Endodermal cell (in vitro differentiated cells): ENCODE measurements around the gene RHBDD3. TPM values are rescaled to one million over a fixed set of nuclear protein-coding genes. Genes with fewer than 3 reads are reported as not detected.

Experiments
- DNase-seq: peaks from one replicate; pipeline ENCODE4 v3.0.0-alpha.2; 2017
- H3K27ac ChIP-seq: 2 replicates; pipeline ENCODE4 v1.5.1; 2013; ENCODE audit warnings: mild to moderate bottlenecking, low read depth, low read length, moderate library complexity
- H3K27me3 ChIP-seq: 2 replicates; pipeline ENCODE4 v1.6.1; 2013; ENCODE audit warnings: mild to moderate bottlenecking, low read length, moderate library complexity; ENCODE audit not compliant: insufficient read depth, control insufficient read depth, poor library complexity, severe bottlenecking
- H3K36me3 ChIP-seq: 2 replicates; pipeline ENCODE4 v1.7.0; 2013; ENCODE audit warnings: mild to moderate bottlenecking, low read length, moderate library complexity; ENCODE audit not compliant: control insufficient read depth, insufficient read depth
- H3K4me1 ChIP-seq: one replicate; pipeline ENCODE4 v1.7.0; 2013; ENCODE audit warnings: low read length; ENCODE audit not compliant: control insufficient read depth, insufficient read depth
- H3K4me3 ChIP-seq: 2 replicates; pipeline ENCODE4 v1.5.1; 2013; ENCODE audit warnings: mild to moderate bottlenecking, low read length, moderate library complexity
- H3K9ac ChIP-seq: 2 replicates; pipeline ENCODE4 v1.6.1; 2013; ENCODE audit warnings: mild to moderate bottlenecking, low read length, moderate library complexity; ENCODE audit not compliant: poor library complexity, severe bottlenecking; ENCODE audit errors: extremely low read depth
- H3K9me3 ChIP-seq: 2 replicates; pipeline ENCODE4 v1.6.1; 2013; ENCODE audit warnings: mild to moderate bottlenecking, low read length, moderate library complexity; ENCODE audit not compliant: control insufficient read depth
- H3K27ac Mint-ChIP-seq: 2 replicates; pipeline ENCODE4 v1.8.0; 2020; ENCODE audit warnings: mixed read lengths
- H3K27me3 Mint-ChIP-seq: 2 replicates; pipeline ENCODE4 v1.8.0; 2021; ENCODE audit warnings: mild to moderate bottlenecking, mixed read lengths; ENCODE audit not compliant: insufficient read depth
- H3K36me3 Mint-ChIP-seq: 2 replicates; pipeline ENCODE4 v1.8.0; 2020; ENCODE audit warnings: low read depth, mixed read lengths
- H3K4me1 Mint-ChIP-seq: 2 replicates; pipeline ENCODE4 v1.8.0; 2020; ENCODE audit warnings: mixed read lengths
- H3K4me3 Mint-ChIP-seq: 2 replicates; pipeline ENCODE4 v1.8.0; 2020; ENCODE audit warnings: mild to moderate bottlenecking, moderate library complexity, mixed read lengths
- H3K9me3 Mint-ChIP-seq: 2 replicates; pipeline ENCODE4 v1.8.0; 2020; ENCODE audit warnings: mild to moderate bottlenecking, mixed read lengths
- CTCF ChIP-seq: fragments of 200-600 bp; sonication (generic); conservative IDR thresholded peaks from 2 replicates; pipeline ENCODE4 v1.5.0; 2021; ENCODE audit warnings: antibody characterized with exemption, mild to moderate bottlenecking
- WGBS, 2 experiments: methylation state at CpG; one replicate each; pipeline versions ENCODE4 v1.1.5 to v1.1.7; 2013; ENCODE audit warnings: missing lambda C conversion rate in 2 of 2, mixed read lengths in 1 of 2; ENCODE audit not compliant: insufficient coverage in 1 of 2, insufficient read length in 1 of 2; 5-methylcytosine and 5-hydroxymethylcytosine counted together
- total RNA-seq, 2 donors: library from RNA; stranded (reverse); fragmentation: NEBNext Ultra II Directional in 1 of 2; extraction: Animal tissue kit (Norgen Biotek cat#: 25700) in 1 of 2; gene quantifications; 2 replicates in 1 of 2; 3 replicates in 1 of 2; pipeline ENCODE4 v1.2.1, GENCODE V29; 2021

The RHBDD3 gene
- total RNA-seq, 2 donors from 2014 or later: 65.0 to 75.2 TPM

DNA sequence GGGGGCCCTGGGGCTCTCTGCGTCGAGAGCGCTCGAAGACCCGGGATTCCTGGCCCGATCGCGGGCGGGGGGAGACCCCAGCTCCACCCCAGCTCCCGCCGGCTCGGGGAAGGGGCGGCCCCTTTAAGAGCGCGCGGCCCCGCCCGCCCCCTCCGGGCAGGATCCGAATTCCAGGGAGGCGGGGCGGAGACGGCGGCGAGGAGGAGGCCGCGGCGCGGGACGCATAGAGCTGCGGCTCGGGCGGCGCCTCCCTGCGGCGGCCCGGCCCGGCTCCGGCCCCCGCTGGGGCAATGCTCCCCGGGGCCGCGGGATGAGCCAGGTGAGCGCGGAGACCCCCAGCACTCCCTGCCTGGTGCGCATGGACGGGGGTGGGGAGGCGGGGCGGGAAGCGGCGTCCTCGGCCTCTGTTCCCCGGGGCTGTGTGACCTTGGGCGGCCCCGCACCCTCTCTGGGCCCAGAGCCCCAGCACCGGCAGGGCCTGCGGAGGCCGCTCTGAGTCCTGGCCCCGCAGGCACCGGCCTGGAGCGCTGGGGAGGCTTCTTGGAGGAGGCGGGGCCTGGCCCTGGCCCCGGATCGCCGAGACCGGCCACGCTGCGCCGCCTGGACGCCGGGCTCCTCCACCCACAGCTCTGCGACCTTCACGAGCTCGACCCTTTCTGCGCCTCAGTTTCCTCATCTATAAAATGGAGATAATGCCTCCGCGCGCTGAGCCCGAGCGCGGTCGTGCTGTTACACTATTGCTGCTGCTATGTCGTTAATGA is 39.2 kb upstream of the RHBDD3 start:
- 5 to 10% methylated on average over 29 to 83 of the region's 83 CpGs for WGBS, 2 experiments
- Histone ChIP-seq H3K4me1 (peaks cover 8% of the 10 kb centered on the region), H3K27me3 (no peaks in the 10 kb centered on the region), H3K4me3 (peak overlapping the region; percentile 85), H3K27ac (peak overlapping the region; percentile 88), H3K9me3 (no peaks in the 10 kb centered on the region), H3K9ac (peak overlapping the region; percentile 78), H3K36me3 (no peaks in the 10 kb centered on the region)
- no peak for TF ChIP-seq CTCF
- H3K9me3 Mint-ChIP-seq: no peaks in the 10 kb centered on the region
- peaks cover 21% of the 10 kb centered on the region for H3K4me1 Mint-ChIP-seq
- H3K27ac Mint-ChIP-seq: peak overlapping the region; percentile 91
- no peaks in the 10 kb centered on the region for H3K27me3 Mint-ChIP-seq
- H3K4me3 Mint-ChIP-seq: peak overlapping the region; percentile 78
- DNase-seq: peak; percentile 91
- H3K36me3 Mint-ChIP-seq: peaks cover under 1% of the 10 kb centered on the region

DNA sequence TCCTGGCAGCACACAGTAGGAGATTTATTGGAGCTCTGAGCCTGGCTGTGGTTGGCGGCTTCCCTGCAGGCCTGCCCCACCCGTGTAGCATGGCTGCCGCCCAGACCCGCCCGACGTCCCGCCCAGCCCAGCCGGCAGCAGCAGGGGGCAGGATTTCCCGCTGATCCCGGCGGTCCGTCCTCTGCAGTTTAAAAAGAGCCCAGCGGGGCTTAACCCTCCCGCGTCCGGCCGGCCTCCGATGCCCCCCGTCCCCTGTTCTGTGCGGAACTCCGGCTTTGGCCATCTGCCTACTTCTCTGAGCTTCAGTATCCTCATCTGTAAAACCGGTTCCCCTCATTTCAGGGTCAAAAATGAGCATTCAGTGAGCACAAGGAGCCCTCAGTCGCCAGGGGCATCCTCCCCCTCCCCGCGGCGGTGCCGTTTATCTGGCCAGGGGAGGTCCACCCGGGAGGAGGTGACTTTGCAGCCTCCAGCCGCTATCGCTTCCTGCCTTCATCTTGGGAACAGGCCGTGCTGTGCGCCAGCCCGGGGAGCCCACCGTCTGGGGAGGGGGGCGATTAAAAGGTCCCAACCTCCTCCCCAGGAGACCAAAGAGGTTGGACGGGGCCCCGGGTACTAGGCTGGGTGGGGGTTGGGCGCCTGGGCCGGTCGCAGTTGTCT is 38.5 kb upstream of the RHBDD3 start, which contains the start of gene GAS2L1:
TSS of gene GAS2L1 (plus strand) at position 476 of the 660 bp plus-strand sequence. CDS start 1,456 bp downstream, outside the sequence.
- Histone ChIP-seq H3K9me3 (no peaks in the 10 kb centered on the region), H3K27ac (peak within 1 kb of the TSS; percentile 88), H3K9ac (peak within 1 kb of the TSS; percentile 78), H3K4me3 (peak within 1 kb of the TSS; percentile 85), H3K36me3 (no peaks in the 10 kb centered on the region), H3K27me3 (no peaks in the 10 kb centered on the region), H3K4me1 (peaks cover 8% of the 10 kb centered on the region)
- peak; percentile 53 for TF ChIP-seq CTCF
- Mint-ChIP-seq H3K4me3 (peak within 1 kb of the TSS; percentile 78), H3K27ac (peak within 1 kb of the TSS; percentile 92), H3K27me3 (no peaks in the 10 kb centered on the region), H3K4me1 (peaks cover 21% of the 10 kb centered on the region), H3K36me3 (no peaks in the 10 kb centered on the region), H3K9me3 (no peaks in the 10 kb centered on the region)
- 1 to 3% methylated on average over 20 to 40 of the region's 40 CpGs for WGBS, 2 experiments
- peak; percentile 93 for DNase-seq

GRCh38 chr22:29305836-29306174 is 38.0 kb upstream of the RHBDD3 start:
- Histone ChIP-seq H3K27ac (no peak overlapping the region), H3K36me3 (no peaks in the 10 kb centered on the region), H3K4me1 (peaks cover 8% of the 10 kb centered on the region), H3K27me3 (no peaks in the 10 kb centered on the region), H3K9ac (no peak overlapping the region), H3K4me3 (no peak overlapping the region), H3K9me3 (no peaks in the 10 kb centered on the region)
- Mint-ChIP-seq H3K27ac (peak overlapping the region; percentile 92), H3K36me3 (peaks cover 3% of the 10 kb centered on the region), H3K9me3 (no peaks in the 10 kb centered on the region), H3K4me1 (peaks cover 21% of the 10 kb centered on the region), H3K27me3 (no peaks in the 10 kb centered on the region), H3K4me3 (peak overlapping the region; percentile 78)
- 64% methylated on average over 4 to 7 of the region's 7 CpGs for WGBS, 2 experiments
- no peak for DNase-seq
- no peak for TF ChIP-seq CTCF
